ENCODE results near the gene SPEG.
"Not testable (repeated sequence)": the region's sequence is repeated elsewhere in the genome, so short reads cannot be mapped to it uniquely, and the experiment has no call there.

DNA sequence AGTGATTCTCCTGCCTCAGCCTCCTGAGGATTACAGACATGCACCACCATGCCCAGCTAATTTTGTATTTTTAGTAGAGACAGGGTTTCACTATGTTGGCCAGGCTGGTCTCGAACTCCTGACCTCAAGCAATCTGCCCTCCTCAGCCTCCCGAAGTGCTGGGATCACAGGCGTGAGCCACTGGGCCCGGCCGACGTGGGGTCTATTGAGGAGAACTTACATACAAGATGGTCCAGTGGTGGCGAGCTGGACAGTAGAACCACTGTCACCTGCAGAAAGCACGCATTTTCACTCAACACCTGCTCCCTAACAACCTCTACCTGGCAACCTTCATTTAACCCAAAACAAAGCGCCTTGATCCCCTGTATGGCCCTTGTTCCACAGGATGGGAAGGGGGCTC lies 39.6 kb upstream of the SPEG start:
- TF ChIP-seq POLR2AphosphoS5 (IDR thresholded peaks at IDR 0.05; ENCODE audit: borderline replicate concordance, low read depth, low read length); EZH2 (IDR thresholded peaks at IDR 0.05): not testable (repeated sequence)

Data from SK-N-MC (cell line).